Hematopoietic multipotent progenitor cell treated with erythropoietin and hydrocortisone succinate and interleukin-3 and kit ligand, for 4 days (in vitro differentiated cells): ENCODE data around the gene DUSP14.

Experiments used
- DNase-seq: peaks from one replicate; pipeline ENCODE4 v3.0.0-alpha.2; 2015

The DUSP14 gene

DNA sequence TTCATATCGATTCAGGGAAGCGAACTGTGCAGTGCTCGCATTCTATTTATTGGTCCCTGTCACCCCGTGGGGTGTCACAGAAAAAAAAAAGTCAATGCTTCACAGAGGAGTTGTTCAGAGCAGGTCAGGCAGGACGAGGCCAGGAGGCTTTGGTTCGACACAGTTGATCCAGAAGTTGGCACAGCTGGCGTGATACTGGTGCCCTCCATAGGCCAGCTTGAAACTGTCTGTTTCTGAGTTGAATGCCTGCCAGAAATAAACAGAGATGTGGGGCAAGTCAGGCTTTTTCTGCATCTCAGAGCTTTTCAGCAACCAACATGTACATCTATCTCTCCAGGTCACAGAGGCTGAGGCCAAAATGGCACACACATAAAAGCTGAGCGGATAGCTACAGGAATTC, 29.1 kb downstream of the DUSP14 start:
- DNase-seq: peak; percentile 71

DNA sequence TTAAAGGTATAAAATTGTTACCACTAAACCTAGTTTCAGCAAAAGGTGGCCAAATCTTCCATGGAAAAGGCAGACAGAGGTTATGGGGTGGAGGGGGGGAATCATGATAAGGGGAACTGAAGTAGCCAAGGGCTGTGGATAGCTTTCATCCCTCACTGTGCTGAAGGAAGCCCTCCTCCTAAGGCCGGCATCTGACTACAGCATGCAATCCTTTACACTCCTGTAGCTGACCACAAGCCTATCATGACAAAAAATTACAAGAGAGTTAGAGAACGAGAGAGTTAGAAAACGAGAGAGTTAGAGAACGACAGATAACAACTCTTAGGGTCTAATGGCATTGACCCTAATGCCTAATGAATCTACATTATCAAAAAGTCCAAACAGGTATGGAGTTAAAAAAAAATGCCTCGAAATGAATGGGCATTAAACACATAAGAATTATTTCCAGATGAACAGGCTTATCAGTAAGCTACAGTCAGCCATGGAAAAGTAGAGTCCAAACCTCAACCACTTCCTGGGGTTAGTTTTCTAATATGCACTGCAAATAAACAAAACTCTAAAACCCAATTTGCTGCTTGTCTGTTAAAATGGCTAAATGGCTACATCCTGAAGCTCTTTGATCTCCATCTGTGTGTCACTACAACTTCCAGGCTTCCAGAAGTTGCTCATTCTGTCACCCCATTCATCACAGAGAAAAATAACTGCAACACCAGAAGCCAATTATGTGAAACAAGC, 29.7 kb downstream of the DUSP14 start:
- peak; percentile 89 for DNase-seq

DNA sequence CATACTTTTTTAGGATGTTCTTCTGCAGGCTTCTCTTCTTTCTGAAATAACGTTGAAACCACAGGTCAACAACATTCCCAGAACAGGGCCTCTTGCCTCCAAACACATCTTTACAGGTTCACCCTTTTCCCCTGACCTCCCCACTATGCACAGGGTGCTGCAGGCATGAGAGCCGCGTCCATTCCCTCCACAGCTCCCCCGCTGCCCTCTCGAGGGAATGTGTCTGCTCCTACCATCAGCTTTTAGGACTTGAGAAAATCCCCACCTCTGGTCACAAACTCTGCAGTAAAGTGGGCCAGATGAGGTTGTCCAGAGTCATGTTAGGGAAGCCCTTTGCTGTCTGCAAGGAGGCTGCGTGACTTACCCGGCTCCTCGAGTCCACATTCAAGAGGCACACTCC, 30.5 kb downstream of the DUSP14 start:
- DNase-seq: peak; percentile 41

DNA sequence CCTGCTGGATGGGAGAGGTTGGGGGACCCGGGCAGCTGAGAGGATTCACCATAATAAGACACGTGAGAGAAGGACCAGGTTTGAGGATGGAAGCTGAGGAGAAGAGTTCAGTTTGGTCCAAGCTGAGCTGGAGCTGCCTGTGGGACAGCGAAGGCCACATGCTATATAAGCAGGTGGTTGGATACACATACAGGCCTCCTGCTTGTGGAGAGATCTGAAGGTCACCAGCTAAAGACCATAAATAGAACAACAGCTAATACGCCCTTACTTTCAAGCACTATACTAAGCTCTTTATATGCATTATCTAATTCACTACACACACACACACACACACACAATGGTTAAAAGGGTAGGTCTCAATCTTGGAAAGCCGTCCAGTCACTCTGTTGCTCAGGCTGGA, 32.1 kb downstream of the DUSP14 start:
- peak; percentile 8 for DNase-seq

DNA sequence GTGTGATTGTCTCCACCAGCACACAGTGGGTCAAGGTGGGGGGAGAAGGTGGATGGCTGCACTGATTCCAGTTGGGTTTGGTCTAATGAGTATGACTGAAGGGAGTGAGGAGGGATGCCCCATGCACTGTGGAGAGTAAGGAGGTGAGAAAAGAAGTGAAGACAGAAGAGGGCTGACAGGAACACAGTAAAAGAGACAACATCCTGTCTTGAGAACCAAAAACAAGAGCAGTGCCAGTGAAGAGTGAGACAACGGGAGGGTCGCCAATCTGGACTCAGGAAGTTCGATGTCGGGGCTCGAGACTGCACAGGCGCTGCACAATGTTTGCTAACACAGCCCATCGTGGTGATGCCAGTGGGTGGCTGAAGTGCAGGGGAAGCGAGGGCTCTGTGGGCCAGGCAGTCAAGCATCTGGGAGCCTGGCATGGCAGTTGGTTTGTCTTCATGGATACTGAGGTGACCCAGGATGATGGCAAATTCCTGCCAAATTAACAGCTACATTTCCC, 34.1 kb downstream of the DUSP14 start:
- no peak for DNase-seq

DNA sequence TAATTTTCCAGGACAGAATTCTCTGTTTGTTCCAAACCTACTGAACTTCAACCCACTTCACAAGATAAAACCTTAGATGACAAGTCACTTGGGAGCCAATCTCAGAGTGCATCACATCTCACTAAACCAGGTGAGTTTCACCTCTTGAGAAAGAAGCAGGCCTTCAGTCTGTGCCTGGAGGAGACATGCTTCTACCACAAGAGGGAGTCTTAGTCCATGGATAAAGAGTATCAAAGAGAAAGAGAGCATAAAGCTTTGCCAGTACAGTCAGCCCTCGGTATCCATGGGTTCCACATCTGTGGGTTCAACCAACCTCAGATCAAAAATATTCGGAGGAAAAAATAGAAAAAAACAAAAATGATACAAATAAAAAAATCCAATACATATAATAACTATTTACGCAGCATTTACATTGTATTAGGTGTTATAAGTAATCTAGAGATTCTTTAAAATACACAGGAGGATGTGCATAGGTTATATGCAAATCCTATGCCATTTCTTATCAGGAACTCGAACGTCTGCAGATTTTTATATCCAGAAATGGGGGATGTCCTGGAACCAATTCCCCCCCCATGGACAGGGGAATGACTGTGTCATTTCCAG, 37.7 kb downstream of the DUSP14 start:
- DNase-seq: peak; percentile 80

DNA sequence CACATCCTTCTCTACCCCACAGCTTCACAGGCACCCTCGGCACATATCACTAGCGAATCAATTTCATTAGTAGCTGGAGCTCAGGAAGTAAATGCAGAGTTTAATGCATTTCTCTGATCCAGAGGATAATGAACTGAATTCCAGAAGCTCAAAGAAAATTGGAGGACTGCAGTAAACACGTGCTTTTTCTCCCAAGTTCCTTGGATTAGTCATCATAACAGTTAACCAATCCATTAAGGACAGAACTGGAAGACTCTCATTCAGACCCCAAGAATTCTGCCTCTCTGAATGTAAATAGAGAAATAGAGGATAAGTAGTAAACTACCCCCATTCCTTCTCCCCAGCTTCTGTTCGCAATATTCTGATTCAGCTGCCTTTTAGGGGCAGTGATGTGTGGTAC, 40.7 kb downstream of the DUSP14 start:
- no peak for DNase-seq

DNA sequence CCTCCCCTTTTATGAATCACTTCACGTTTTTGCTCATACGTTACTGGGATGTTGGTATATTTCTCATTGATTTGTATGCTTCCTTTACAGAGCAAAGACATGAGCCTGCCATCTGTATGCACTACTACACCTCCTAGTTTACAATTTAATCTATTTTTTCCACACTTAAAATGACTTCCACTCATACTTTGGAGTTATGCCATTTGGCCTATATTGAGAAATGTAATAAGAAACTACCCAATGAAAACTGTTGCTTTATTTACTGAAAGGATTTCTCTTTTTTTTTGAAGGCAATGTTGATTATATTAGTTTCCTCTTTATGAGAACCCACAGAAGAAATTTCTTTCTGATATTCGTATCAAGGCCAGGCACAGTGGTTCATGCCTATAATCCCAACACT, 43.1 kb downstream of the DUSP14 start:
- DNase-seq: no peak

DNA sequence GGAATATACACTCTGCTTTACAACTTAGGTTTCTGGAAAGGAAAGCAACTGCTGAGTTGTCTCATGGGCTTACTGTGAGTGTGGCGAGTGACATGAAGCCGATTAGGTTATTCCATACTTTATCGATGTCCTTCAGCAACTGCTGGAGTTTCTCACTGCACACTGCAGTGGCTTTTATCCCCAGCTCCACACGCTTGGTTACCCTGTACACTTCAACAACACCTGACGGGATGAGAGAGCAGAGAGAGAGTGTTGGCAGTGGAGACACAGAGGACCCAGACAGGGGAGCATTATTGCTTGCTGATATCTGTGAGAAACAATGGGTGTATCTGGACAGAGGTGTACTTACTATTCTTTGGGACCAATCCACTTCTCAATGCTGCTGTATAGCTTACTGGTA, 46.2 kb downstream of the DUSP14 start:
- no peak for DNase-seq

DNA sequence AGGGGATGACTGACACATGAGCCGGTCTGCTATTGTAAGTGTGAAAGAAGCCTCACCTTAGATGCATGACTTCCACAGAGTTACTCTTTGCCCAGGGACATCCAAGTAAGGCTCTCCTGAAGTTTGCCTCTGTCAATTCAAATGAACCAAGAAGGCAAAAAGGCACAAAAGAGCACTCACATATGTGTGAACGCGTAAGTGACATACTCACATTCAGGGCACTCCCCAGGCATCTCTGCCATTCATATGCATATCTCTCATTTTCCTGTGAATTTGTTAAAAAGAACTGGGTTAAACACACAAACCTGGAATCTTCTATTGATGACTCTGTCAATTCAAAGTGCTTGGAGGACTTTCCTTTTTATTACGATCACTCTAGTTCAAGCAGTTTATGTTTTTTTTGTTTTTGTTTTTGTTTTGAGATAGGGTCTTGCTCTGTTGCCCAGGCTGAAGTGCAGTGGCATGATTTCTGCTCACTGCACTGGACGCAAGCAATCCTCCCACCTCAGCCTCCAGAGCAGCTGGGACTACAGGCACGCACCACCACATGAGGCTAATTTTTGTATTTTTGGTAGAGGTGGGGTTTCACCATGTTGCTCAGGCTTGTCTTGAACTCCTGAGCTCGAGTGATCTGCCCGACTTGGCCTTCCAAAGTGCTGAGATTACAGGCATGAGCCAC, 49.4 kb downstream of the DUSP14 start:
- no peak for DNase-seq

DNA sequence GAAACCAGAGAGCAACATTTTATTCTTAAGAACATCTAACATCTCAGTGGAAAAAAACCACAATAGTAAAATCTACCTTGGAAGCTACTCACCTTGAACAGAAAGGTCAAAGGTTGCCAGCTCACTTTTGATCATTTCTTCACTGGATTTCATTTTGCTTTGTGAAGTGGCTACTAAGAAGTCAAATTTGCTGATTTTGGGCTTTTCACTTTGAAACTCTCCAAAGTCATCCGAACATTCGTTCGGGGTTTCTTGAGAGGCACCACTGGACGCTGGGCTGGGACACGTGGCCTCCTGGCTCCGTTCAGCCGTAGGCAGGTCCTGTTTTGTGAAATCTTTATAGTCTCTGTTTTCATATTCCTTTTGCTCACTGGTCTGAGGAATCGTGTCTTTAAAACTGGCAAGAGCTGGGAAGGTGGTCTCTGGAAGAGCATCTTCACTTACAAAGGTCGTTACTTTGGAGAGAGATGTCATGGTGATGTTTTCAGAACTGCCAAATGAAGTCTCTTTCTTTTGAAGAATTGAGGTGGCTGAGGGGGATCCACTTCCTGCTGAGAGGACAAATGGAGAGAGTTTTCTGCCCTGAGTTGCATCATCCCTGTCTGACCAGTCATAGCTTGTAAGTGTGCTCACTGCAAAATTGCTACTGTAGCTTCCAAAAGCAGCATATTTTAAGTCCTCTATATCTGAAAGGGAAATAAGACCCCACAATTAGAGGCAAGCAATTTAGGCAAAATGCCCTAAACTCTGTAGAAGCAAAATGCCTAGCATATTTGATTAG, 52.4 kb downstream of the DUSP14 start:
- peak; percentile 9 for DNase-seq

DNA sequence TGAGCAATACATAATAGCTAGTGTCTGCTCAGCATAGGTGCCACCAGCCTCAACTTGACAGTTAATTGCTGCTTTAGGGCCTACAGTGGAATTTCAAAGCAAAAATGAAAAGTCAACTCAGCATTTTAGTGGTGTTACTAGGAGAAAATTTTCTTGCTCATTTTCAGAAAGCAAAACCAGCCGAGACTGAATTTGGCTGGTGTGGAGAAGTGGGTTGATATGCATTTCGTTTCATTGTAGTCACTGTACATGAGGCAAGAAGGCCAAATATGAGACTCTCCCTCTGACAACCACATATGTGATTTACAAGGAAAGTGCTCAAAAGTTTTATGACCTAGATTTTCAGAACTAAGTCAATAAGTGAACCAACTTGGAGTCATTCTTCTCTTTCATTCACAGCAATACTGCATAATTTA, 54.0 kb downstream of the DUSP14 start:
- no peak for DNase-seq

DNA sequence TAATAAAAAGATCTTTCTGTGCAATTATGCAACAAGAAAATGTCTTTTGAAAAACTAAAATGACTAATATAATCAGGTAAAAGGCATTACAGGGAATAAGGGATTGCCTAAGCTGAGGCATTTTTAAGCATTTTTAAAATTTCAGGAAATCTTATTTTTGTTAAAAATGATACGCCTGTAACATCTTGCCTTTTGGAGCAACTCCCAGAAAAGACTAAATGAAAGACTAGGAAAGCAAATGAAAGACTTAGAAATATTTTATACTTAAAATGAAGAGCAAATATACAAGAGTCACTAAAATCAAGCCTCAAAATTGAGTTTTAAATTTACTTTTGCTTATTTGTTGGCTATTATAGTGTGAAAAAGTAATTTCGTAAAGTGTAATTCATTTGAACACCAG, 55.8 kb downstream of the DUSP14 start:
- no peak for DNase-seq

DNA sequence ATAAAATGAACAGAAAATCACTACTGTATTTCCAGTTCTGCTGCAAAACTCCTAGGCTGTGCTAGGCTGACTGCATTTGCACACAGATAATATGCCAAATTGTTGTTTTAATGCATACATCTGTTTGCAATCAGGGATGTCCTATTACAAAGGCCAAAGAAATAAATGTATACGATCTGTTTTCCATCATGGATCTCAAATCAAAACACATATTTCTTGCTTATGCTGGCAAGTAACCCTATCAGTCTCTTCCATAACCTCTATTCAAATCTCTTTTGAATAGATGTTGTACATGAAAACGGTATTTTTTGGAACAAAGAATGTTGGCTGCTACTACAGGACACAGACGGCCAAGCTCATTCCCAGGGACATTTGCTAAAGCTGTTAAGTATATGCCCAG, 56.6 kb downstream of the DUSP14 start:
- DNase-seq: no peak

DNA sequence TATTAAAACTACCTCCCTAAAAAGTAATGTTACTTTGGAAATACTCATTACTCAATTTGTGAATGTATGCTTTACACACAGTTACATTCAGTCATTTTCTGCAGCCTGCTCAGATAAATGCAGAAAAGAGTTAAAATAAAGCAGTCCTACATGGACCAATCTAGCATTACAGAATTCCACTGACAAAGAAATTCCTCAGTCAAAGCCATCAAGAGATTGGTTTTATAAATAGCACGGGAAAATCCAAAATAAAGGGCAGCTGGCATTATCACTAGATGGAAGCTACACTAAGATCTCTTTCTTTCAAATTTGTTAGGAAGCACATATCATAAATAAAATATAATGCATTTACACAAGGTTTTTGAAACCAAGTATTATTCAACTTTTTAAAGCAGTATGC, 58.3 kb downstream of the DUSP14 start:
- DNase-seq: no peak

DNA sequence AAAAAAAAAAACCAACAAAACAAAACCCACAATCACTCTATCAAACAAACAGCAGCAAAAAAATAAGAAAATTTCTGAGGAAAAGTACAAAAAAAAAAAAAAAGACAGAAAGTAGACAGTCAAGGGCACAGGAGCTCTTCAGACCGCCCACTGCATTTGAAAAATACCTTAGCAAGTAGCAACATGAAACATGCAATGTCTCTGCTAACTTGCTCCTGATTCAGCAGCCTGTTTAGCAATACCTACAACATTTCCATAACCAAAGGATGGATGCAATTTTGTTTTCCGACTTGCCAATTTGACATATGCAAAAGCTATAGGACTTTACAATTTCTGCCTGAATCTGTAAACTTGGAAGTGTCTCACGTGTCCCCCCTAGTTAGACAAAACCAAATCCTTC, 62.1 kb downstream of the DUSP14 start:
- no peak for DNase-seq

DNA sequence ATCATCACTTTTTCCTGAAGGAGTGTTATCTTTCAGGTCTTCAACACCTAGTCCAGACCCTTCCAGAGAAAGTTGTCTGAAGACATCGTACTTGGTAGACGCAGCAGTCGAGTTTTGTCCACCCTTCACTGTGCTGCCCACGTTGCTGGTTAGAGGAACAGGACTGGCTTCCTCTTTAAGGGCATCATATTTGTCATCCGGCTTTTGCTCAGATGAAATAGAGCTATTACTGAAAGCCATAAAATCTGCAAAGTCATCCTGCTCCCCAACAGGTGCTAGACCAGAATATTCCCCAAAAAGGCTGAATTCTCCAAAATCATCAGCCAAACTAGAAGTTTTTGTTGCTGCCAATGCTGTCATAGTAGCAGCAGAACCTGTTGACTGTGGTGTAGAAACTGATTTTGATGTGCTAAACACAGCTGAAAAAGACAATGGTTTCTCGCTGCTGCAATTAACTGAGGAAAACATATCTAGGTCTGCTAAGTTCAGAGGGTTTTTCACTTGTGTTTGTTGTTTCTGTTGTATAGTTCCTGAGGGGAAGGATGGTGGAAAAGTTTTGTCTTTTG, 63.8 kb downstream of the DUSP14 start:
- peak; percentile 35 for DNase-seq

DNA sequence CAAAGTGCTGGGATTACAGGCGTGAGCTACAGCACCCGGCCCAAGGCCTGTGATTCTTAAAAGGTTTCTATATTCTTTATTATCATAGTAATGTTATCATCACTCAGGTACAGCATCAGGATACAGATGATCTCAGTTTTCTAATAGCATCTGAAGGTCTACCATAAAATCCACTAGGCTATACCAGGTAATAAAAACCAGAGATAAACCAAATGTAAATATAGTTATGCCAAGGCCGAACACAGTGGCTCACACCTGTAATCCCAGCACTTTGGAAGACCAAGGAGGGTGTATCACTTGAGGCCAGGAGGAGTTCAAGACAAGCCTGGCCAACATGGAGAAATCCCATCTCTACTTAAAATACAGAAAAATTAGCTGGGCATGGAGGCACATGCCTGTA, 65.7 kb downstream of the DUSP14 start:
- DNase-seq: no peak

DNA sequence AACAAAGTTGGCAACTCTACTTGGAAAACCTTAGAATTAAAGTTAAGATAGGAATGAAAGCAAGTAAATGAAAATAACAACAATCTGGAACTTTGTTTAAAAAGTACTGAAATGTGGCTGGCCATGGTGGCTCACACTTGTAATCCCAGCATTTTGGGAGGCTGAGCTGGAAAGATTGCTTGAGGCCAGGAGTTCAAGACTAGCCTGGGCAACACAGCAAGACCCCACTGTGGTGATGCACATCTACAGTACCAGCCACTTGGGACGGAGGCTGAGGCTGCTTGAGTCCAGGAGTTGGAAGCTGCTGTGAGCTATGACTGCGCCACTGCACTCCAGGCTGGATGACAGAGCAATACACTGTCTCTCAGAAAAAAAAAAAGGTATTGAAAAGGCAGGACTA, 67.8 kb downstream of the DUSP14 start:
- no peak for DNase-seq

DNA sequence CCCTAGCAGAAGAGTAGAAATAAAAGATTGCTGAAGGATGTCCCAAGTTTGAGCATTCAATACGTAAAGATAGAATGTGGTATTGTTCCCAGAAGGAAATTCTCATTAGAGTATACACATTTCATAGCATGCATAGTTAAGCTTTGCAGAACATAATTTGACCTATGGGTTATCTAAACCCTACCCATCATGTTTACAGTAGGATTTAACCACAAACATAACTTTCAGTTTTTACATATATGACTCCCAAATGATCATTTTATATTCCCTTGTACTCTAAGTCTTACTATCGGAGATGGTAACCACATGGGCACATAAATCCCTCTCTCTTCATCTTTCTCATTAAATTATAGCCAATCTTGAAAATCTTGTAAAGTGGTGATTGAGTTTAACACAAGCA, 68.6 kb downstream of the DUSP14 start:
- DNase-seq: no peak

DNA sequence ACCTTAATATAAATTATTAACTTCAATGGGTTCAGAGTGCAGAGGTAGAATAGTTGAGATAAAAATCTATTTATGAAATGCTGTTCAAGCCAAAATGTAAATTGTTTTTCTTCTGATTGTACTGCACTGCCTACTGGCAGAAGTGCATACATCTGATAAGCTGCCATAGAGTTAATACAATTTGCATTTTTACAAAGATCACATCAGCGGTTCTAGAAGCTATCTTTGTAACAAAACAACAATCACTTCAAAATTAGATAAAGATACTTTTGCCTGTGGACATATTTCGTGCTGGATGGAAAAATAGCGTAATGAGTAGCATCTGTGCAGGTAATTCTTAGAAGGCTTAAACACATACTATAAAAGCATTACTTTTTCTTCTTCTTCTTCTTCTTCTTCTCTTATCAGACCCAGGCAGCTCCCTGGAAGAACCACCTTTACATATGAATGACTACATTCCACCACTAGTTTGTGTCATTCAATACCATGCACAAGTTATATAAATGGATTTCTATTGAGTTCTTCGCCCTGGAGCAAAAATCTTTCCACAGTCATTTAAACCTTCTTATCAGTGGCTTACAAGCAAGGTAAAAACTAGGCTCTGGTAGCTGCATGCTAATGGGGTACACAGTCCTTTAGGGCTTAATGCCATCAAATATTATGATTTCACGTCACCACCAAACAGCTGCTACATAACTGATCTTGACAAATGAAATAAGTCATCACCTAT, 72.5 kb downstream of the DUSP14 start:
- no peak for DNase-seq
